ENCODE data around the gene NAV2. TPM values are rescaled to one million over a fixed set of nuclear protein-coding genes. Genes with fewer than 3 reads are reported as not detected.

NAV2 gene
- total and polyA plus RNA-seq, 2 experiments from 2014 or later = 26.0 to 45.0 TPM

DNA sequence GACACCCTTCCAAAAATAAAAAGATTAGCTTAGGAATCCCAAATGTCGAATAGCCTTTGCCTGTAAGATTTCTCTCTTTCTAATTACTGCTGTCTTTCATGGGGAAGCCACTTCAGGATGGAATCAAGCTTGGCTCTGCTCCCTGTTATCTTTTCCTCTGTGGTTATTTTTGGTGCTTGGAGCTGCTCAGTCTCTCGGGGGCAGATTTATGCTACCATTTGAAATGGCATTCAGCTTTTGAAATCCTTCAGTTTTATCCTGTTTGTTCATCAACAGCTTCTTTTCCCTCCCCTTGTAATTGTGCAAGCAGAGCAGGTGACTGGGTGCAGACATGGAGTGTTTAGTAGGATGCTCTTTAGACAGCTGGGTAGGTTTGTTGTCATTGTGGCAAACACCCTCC is 336.6 kb downstream of the NAV2 start (continued):
- TF ChIP-seq, protein P1, sequence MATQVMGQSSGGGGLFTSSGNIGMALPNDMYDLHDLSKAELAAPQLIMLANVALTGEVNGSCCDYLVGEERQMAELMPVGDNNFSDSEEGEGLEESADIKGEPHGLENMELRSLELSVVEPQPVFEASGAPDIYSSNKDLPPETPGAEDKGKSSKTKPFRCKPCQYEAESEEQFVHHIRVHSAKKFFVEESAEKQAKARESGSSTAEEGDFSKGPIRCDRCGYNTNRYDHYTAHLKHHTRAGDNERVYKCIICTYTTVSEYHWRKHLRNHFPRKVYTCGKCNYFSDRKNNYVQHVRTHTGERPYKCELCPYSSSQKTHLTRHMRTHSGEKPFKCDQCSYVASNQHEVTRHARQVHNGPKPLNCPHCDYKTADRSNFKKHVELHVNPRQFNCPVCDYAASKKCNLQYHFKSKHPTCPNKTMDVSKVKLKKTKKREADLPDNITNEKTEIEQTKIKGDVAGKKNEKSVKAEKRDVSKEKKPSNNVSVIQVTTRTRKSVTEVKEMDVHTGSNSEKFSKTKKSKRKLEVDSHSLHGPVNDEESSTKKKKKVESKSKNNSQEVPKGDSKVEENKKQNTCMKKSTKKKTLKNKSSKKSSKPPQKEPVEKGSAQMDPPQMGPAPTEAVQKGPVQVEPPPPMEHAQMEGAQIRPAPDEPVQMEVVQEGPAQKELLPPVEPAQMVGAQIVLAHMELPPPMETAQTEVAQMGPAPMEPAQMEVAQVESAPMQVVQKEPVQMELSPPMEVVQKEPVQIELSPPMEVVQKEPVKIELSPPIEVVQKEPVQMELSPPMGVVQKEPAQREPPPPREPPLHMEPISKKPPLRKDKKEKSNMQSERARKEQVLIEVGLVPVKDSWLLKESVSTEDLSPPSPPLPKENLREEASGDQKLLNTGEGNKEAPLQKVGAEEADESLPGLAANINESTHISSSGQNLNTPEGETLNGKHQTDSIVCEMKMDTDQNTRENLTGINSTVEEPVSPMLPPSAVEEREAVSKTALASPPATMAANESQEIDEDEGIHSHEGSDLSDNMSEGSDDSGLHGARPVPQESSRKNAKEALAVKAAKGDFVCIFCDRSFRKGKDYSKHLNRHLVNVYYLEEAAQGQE (IDR thresholded peaks at IDR 0.05; ENCODE audit: unreplicated experiment) = no peak
- no peak for TF ChIP-seq ETS1 (IDR thresholded peaks at IDR 0.05)

DNA sequence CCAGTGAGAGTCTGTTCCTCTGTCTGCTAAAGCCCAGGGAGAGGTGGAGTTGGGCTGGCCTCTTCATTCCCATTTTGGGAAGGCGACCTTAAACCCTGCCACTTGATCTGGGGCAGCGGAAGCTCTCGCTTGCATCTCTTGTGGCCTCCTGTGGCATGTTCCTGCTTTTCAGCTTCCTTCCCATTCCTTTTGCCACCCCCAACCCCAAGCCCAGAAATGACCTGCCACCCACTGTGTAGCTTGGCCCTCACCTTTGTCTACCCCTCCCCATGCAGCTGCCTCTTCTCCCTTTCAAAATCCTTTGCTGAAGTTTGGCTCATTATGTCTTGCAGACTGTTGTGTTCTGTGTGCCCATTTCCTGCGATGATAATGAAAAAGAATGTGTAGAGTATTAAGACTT is 337.4 kb downstream of the NAV2 start:
- peaks cover 28% of the 10 kb centered on the region for H3K4me1 ChIP-seq (ENCODE audit: insufficient read depth)
- TF ChIP-seq STAT1 (IDR thresholded peaks at IDR 0.05; ENCODE audit: unreplicated experiment) = no peak
- TF ChIP-seq, protein P2, sequence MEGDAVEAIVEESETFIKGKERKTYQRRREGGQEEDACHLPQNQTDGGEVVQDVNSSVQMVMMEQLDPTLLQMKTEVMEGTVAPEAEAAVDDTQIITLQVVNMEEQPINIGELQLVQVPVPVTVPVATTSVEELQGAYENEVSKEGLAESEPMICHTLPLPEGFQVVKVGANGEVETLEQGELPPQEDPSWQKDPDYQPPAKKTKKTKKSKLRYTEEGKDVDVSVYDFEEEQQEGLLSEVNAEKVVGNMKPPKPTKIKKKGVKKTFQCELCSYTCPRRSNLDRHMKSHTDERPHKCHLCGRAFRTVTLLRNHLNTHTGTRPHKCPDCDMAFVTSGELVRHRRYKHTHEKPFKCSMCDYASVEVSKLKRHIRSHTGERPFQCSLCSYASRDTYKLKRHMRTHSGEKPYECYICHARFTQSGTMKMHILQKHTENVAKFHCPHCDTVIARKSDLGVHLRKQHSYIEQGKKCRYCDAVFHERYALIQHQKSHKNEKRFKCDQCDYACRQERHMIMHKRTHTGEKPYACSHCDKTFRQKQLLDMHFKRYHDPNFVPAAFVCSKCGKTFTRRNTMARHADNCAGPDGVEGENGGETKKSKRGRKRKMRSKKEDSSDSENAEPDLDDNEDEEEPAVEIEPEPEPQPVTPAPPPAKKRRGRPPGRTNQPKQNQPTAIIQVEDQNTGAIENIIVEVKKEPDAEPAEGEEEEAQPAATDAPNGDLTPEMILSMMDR (conservative IDR thresholded peaks at IDR 0.05; ENCODE audit: low read depth in 2 of 2) = no peak
- no peak for TF ChIP-seq EZH2 (IDR thresholded peaks at IDR 0.05; ENCODE audit: low read depth, unreplicated experiment)
- no peak for TF ChIP-seq ETS1 (IDR thresholded peaks at IDR 0.05)
- TF ChIP-seq JUNB (IDR thresholded peaks at IDR 0.05; ENCODE audit: unreplicated experiment) = no peak
- no peak for TF ChIP-seq ZNF462 (CRISPR knock-in tag; IDR thresholded peaks at IDR 0.05)
- no peak for TF ChIP-seq ZNF114 (CRISPR knock-in tag; IDR thresholded peaks at IDR 0.05)
- TF ChIP-seq EZH2phosphoT487 (IDR thresholded peaks at IDR 0.05; ENCODE audit: unreplicated experiment) = no peak

More for the DNA sequence above, 337.4 kb downstream of the NAV2 start:
- peak overlapping the region; percentile 84 for H3K27ac ChIP-seq (ENCODE audit: low read depth)
- H3K9me2 ChIP-seq (ENCODE audit: insufficient read depth) = no peaks in the 10 kb centered on the region
- peak; percentile 42 for DNase-seq (ENCODE audit: low spot score)
- peaks cover 27% of the 10 kb centered on the region for H3K36me3 ChIP-seq (ENCODE audit: insufficient read depth)
- H3K36me3 Mint-ChIP-seq (ENCODE audit: low read depth) = peaks cover 90% of the 10 kb centered on the region
- peak overlapping the region; percentile 89 for H3K27ac Mint-ChIP-seq
- peaks cover 34% of the 10 kb centered on the region for H3K4me1 Mint-ChIP-seq
- H4K20me1 ChIP-seq (replicated peaks; ENCODE audit: insufficient read depth) = no peaks in the 10 kb centered on the region; the same call in none of the 2 replicates
- H3K27me3 ChIP-seq (ENCODE audit: insufficient read depth) = no peaks in the 10 kb centered on the region
- peak overlapping the region; percentile 19; the same call in 2 of the 3 replicates for H3K4me3 Mint-ChIP-seq
- no peak overlapping the region for H2AFZ ChIP-seq
- peaks cover 15% of the 10 kb centered on the region for H3K27me3 Mint-ChIP-seq (ENCODE audit: insufficient read depth, low read depth, poor library complexity)
- peak overlapping the region; percentile 58 for H3K4me2 ChIP-seq
- no peaks in the 10 kb centered on the region for H3K9me3 Mint-ChIP-seq
- ATAC-seq = peak; percentile 82
- no peaks in the 10 kb centered on the region for H3F3A ChIP-seq (replicated peaks; ENCODE audit: low read depth)
- H3K4me3 ChIP-seq = 0 out of 2 replicates have a peak overlapping the region, but pooled peaks have one; percentile 15
- H3K79me2 ChIP-seq (replicated peaks; ENCODE audit: insufficient read depth) = no peaks in the 10 kb centered on the region

Data from GM23338 (cell line).